C4-2B (cell line): Measurements from ENCODE around the gene GRIA4.

Source experiments
- CTCF ChIP-seq: fragments of 450-650 bp; conservative IDR thresholded peaks from 2 replicates; pipeline ENCODE4 v1.5.1; 2017; ENCODE audit warnings: mild to moderate bottlenecking
- ZFX ChIP-seq: fragments of 450-650 bp; IDR thresholded peaks from 2 replicates; pipeline ENCODE4 v1.6.1; 2017

GRCh38 chr11:105636496-105636895 lies 26.6 kb downstream of the GRIA4 start:
- no peak for TF ChIP-seq CTCF
- TF ChIP-seq ZFX: no peak
